ENCODE data around the gene ILKAP. TPM values are rescaled to one million over a fixed set of nuclear protein-coding genes. Genes with fewer than 3 reads are reported as not detected.

The ILKAP gene
- total and polyA plus RNA-seq, 5 donors = 24.4 to 34.3 (median 30.9) TPM

Other genes starting within 250 kb of the ILKAP start
- 100 to 1,000 TPM; 100 to 118 (median 107) TPM for gene UBE2F, start 236.7 kb downstream of the ILKAP start, total RNA-seq
- 95.9 TPM for gene UBE2F, start 236.7 kb downstream of the ILKAP start, polyA plus RNA-seq
- 10 to 100 TPM in 3 of 4 donors, 1 to 10 TPM in 1; 9.4 to 14.2 (median 11.7) TPM for gene SCLY, start 142.7 kb downstream of the ILKAP start, total RNA-seq
- 8.2 TPM for gene SCLY, start 142.7 kb downstream of the ILKAP start, polyA plus RNA-seq
- gene ESPNL, start 103.4 kb downstream of the ILKAP start, total RNA-seq = under 1 TPM; 0.29 to 0.60 (median 0.56) TPM
- gene ESPNL, start 103.4 kb downstream of the ILKAP start, polyA plus RNA-seq = 0.79 TPM
- 10 to 100 TPM; 16.9 to 34.4 (median 23.8) TPM for gene KLHL30, start 65.0 kb downstream of the ILKAP start, total RNA-seq
- gene KLHL30, start 65.0 kb downstream of the ILKAP start, polyA plus RNA-seq = 15.9 TPM
- gene ERFE, start 44.7 kb downstream of the ILKAP start, total RNA-seq = under 1 TPM in 3 of 4 donors, not detected in 1; 0.35 to 0.81 (median 0.69) TPM
- 0.16 TPM for gene ERFE, start 44.7 kb downstream of the ILKAP start, polyA plus RNA-seq
- 1 to 10 TPM; 3.4 to 6.1 (median 4.6) TPM for gene HES6, start 36.3 kb upstream of the ILKAP start, total RNA-seq
- gene HES6, start 36.3 kb upstream of the ILKAP start, polyA plus RNA-seq = 6.0 TPM
- 1 to 10 TPM; 5.0 to 7.2 (median 6.4) TPM for gene PER2, start 84.9 kb upstream of the ILKAP start, total RNA-seq
- gene PER2, start 84.9 kb upstream of the ILKAP start, polyA plus RNA-seq = 3.8 TPM
- 10 to 100 TPM; 13.1 to 19.9 (median 17.2) TPM for gene TRAF3IP1, start 116.8 kb upstream of the ILKAP start, total RNA-seq
- gene TRAF3IP1, start 116.8 kb upstream of the ILKAP start, polyA plus RNA-seq = 6.3 TPM
- 10 to 100 TPM; 49.6 to 74.8 (median 68.5) TPM for gene ASB1, start 223.2 kb upstream of the ILKAP start, total RNA-seq
- 46.0 TPM for gene ASB1, start 223.2 kb upstream of the ILKAP start, polyA plus RNA-seq